H54 (cell line): Measurements from ENCODE around the gene CIP2A.

Source experiments
- DNase-seq: peaks from one replicate; pipeline ENCODE4 v3.0.0; 2011; ENCODE audit warnings: low spot score, mixed read lengths; ENCODE audit not compliant: insufficient read length
- FAIRE-seq: peaks from 3 replicates; lab custom pipeline; 2011; peaks lifted over from hg19 to GRCh38; lab: Jason Lieb, UNC
- POLR2A ChIP-seq: IDR thresholded peaks from 2 replicates; pipeline ENCODE4 v1.6.1; 2011; ENCODE audit warnings: low read depth, mild to moderate bottlenecking, low read length

CIP2A gene

GRCh38 chr3:108511490-108511889, 77.7 kb downstream of the CIP2A start:
- no peak for TF ChIP-seq POLR2A
- no peak for FAIRE-seq
- DNase-seq, result no peak

- TF ChIP-seq POLR2A, result no peak
- FAIRE-seq (no peak), DNase-seq (no peak)
These were observed 78.2 kb downstream of the CIP2A start for GRCh38 chr3:108511055-108511454.

GRCh38 chr3:108510496-108510895, 78.7 kb downstream of the CIP2A start, which contains the start of gene MYH15:
MYH15 (minus strand) TSS chr3:108510596; CDS start chr3:108510530, 66 bp downstream.
- FAIRE-seq (no peak), DNase-seq (no peak)
- TF ChIP-seq POLR2A, result no peak

GRCh38 chr3:108509871-108510270, 79.4 kb downstream of the CIP2A start:
- FAIRE-seq, result no peak
- TF ChIP-seq POLR2A, result no peak
- no peak for DNase-seq

- no peak for DNase-seq
- FAIRE-seq, result no peak
- no peak for TF ChIP-seq POLR2A
These were observed 80.0 kb downstream of the CIP2A start for GRCh38 chr3:108509263-108509662.

GRCh38 chr3:108507902-108508301, 81.3 kb downstream of the CIP2A start:
- FAIRE-seq (no peak), DNase-seq (no peak)
- TF ChIP-seq POLR2A, result no peak

GRCh38 chr3:108505811-108506210, 83.4 kb downstream of the CIP2A start:
- no peak for FAIRE-seq
- no peak for DNase-seq
- TF ChIP-seq POLR2A, result no peak

GRCh38 chr3:108503722-108504121, 85.5 kb downstream of the CIP2A start:
- FAIRE-seq (no peak), DNase-seq (no peak)
- TF ChIP-seq POLR2A, result no peak

GRCh38 chr3:108501535-108501934, 87.7 kb downstream of the CIP2A start:
- FAIRE-seq (no peak), DNase-seq (no peak)
- no peak for TF ChIP-seq POLR2A

- DNase-seq, result no peak
- no peak for FAIRE-seq
- TF ChIP-seq POLR2A, result no peak
These were observed 88.5 kb downstream of the CIP2A start for GRCh38 chr3:108500728-108501127.
